ENCODE measurements around the gene CDT1.

The CDT1 gene

GRCh38 chr16:88760424-88761142, 43.0 kb upstream of the CDT1 start:
- H3K4me1 ChIP-seq = peaks cover 7% of the 10 kb centered on the region
- no peak overlapping the region for H3K9ac ChIP-seq
- TF ChIP-seq, protein P1, sequence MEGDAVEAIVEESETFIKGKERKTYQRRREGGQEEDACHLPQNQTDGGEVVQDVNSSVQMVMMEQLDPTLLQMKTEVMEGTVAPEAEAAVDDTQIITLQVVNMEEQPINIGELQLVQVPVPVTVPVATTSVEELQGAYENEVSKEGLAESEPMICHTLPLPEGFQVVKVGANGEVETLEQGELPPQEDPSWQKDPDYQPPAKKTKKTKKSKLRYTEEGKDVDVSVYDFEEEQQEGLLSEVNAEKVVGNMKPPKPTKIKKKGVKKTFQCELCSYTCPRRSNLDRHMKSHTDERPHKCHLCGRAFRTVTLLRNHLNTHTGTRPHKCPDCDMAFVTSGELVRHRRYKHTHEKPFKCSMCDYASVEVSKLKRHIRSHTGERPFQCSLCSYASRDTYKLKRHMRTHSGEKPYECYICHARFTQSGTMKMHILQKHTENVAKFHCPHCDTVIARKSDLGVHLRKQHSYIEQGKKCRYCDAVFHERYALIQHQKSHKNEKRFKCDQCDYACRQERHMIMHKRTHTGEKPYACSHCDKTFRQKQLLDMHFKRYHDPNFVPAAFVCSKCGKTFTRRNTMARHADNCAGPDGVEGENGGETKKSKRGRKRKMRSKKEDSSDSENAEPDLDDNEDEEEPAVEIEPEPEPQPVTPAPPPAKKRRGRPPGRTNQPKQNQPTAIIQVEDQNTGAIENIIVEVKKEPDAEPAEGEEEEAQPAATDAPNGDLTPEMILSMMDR (IDR thresholded peaks at IDR 0.05) = no peak
- H3K36me3 ChIP-seq (ENCODE audit: control insufficient read depth, insufficient read depth, low read length) = no peaks in the 10 kb centered on the region
- no peaks in the 10 kb centered on the region for H3K9me3 ChIP-seq (ENCODE audit: control insufficient read depth, low read length)
- no peak overlapping the region for H2AFZ ChIP-seq
- H3K27ac ChIP-seq = no peak overlapping the region
- no peaks in the 10 kb centered on the region for H3K27me3 ChIP-seq (ENCODE audit: control insufficient read depth, insufficient read depth, low read length)
- no peak overlapping the region for H3K4me3 ChIP-seq (ENCODE audit: low read depth, low read length)
- H3K79me2 ChIP-seq = peaks cover 8% of the 10 kb centered on the region
- H3K4me2 ChIP-seq (ENCODE audit: low read length) = no peak overlapping the region

DNA sequence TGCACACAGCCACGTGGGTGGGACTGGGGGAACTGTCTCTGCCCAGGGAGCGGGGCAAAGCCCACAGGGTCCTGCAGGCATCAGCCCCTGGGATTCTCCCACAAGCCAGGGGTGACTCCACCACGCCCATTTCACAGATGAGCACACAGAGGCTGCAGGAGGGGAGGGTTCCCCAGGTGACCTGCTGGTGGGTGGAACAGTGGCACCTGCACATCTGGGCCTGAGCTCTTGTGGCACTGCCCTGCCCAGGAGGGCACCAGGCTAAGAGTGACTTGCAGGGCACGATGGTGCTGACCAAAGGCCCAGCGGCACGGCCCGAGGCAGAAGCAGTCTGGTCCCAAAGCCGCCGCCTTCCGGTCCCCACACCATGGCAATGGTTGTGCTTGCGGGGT, 42.5 kb upstream of the CDT1 start:
- Histone ChIP-seq H3K4me1 (peaks cover 7% of the 10 kb centered on the region), H3K27ac (no peak overlapping the region), H3K4me3 (ENCODE audit: low read depth, low read length) (no peak overlapping the region), H3K4me2 (ENCODE audit: low read length) (no peak overlapping the region), H3K36me3 (ENCODE audit: control insufficient read depth, insufficient read depth, low read length) (no peaks in the 10 kb centered on the region), H3K79me2 (peaks cover 8% of the 10 kb centered on the region), H3K9me3 (ENCODE audit: control insufficient read depth, low read length) (no peaks in the 10 kb centered on the region), H3K27me3 (ENCODE audit: control insufficient read depth, insufficient read depth, low read length) (no peaks in the 10 kb centered on the region), H2AFZ (no peak overlapping the region), H3K9ac (no peak overlapping the region)
- TF ChIP-seq, protein P1 (IDR thresholded peaks at IDR 0.05) = no peak

GRCh38 chr16:88761830-88762229, 41.8 kb upstream of the CDT1 start:
- Histone ChIP-seq H3K27ac (no peak overlapping the region), H3K9me3 (ENCODE audit: control insufficient read depth, low read length) (no peaks in the 10 kb centered on the region), H3K36me3 (ENCODE audit: control insufficient read depth, insufficient read depth, low read length) (no peaks in the 10 kb centered on the region), H3K79me2 (peaks cover 8% of the 10 kb centered on the region), H3K4me2 (ENCODE audit: low read length) (no peak overlapping the region), H2AFZ (no peak overlapping the region), H3K4me1 (peaks cover 7% of the 10 kb centered on the region), H3K9ac (no peak overlapping the region), H3K4me3 (ENCODE audit: low read depth, low read length) (no peak overlapping the region), H3K27me3 (ENCODE audit: control insufficient read depth, insufficient read depth, low read length) (no peaks in the 10 kb centered on the region)
- TF ChIP-seq, protein P1 (IDR thresholded peaks at IDR 0.05) = no peak

GRCh38 chr16:88762258-88762870, 41.2 kb upstream of the CDT1 start:
- Histone ChIP-seq H3K27me3 (ENCODE audit: control insufficient read depth, insufficient read depth, low read length) (no peaks in the 10 kb centered on the region), H3K4me1 (peaks cover 7% of the 10 kb centered on the region), H3K4me3 (ENCODE audit: low read depth, low read length) (no peak overlapping the region), H3K79me2 (peaks cover 8% of the 10 kb centered on the region), H3K27ac (no peak overlapping the region), H3K36me3 (ENCODE audit: control insufficient read depth, insufficient read depth, low read length) (no peaks in the 10 kb centered on the region), H3K9me3 (ENCODE audit: control insufficient read depth, low read length) (no peaks in the 10 kb centered on the region), H2AFZ (no peak overlapping the region), H3K4me2 (ENCODE audit: low read length) (no peak overlapping the region), H3K9ac (no peak overlapping the region)
- TF ChIP-seq, protein P1 (IDR thresholded peaks at IDR 0.05) = no peak

DNA sequence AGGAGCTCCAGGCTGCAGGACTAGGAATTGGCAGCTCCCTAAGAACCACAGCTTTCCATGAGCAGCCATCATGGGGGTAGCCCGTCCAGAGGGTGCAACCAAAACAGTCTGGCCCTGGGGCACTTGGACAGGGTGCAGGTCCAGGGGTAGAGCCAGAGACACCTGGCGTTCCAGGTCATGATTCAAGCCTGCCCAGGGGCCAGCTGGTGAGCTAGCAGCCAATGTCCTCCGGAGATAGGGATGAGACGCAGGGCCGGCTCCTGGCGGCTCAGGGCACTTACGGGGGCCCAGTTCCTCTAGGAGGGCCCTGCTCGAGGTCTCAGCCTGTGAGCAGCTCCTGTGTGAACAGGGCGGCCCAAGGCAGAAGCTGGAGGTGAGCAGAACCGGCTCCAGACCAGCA, 40.6 kb upstream of the CDT1 start:
- H3K27ac ChIP-seq = no peak overlapping the region
- peaks cover 7% of the 10 kb centered on the region for H3K4me1 ChIP-seq
- H3K9ac ChIP-seq = no peak overlapping the region

More for the DNA sequence above, 40.6 kb upstream of the CDT1 start:
- no peaks in the 10 kb centered on the region for H3K36me3 ChIP-seq (ENCODE audit: control insufficient read depth, insufficient read depth, low read length)
- H3K9me3 ChIP-seq (ENCODE audit: control insufficient read depth, low read length) = no peaks in the 10 kb centered on the region
- no peak overlapping the region for H3K4me3 ChIP-seq (ENCODE audit: low read depth, low read length)
- H3K4me2 ChIP-seq (ENCODE audit: low read length) = no peak overlapping the region
- no peak overlapping the region for H2AFZ ChIP-seq
- H3K79me2 ChIP-seq = peaks cover 10% of the 10 kb centered on the region
- TF ChIP-seq, protein P1 (IDR thresholded peaks at IDR 0.05) = no peak
- H3K27me3 ChIP-seq (ENCODE audit: control insufficient read depth, insufficient read depth, low read length) = no peaks in the 10 kb centered on the region
